HCT116 (cell line): Measurements from ENCODE around the gene SLC7A5. TPM values are rescaled to one million over a fixed set of nuclear protein-coding genes. Genes with fewer than 3 reads are reported as not detected.

Experiments used
- ATAC-seq: fragments of 200-7000 bp; cut with Tn5 transposase; 2 replicates; pipeline ENCODE4 v1.9.1; 2020; ENCODE audit warnings: mild to moderate bottlenecking, moderate library complexity
- BruUV-seq: library from RNA; stranded (reverse); fragments of 400-500 nt; replicated peaks from 2 replicates; lab custom pipeline; 2021; lab: Mats Ljungman, UMichigan
- CTCF ChIA-PET: fragments of 300-600 bp; sonication (Branson Sonifier 250); formaldehyde crosslinking; loops from one replicate; lab custom pipeline; 2021; ENCODE audit warnings: antibody characterized with exemption; lab: Charles Lee
- POLR2A ChIA-PET: fragments of 300-600, 350-600 bp; sonication (Branson Sonifier 250); formaldehyde crosslinking; loops from one replicate; lab custom pipeline; 2021; ENCODE audit warnings: antibody characterized with exemption; lab: Charles Lee
- RAD21 ChIA-PET, 2 experiments: fragments of 300-600 bp; sonication (Branson Sonifier 250); formaldehyde crosslinking; loops; one replicate each; lab custom pipeline; 2023; ENCODE audit warnings: low total read pairs in 2 of 2; ENCODE audit not compliant: uncharacterized antibody in 2 of 2, unreplicated experiment in 2 of 2, low non-redundant PET in 1 of 2; lab: Charles Lee
- DNase-seq: peaks from one replicate; pipeline ENCODE4 v3.0.0-alpha.2; 2010; ENCODE audit warnings: low read depth, low spot score
- H2AFZ ChIP-seq: fragments of 200-600 bp; shearing (Covaris generic), sonication (generic); 2 replicates; pipeline ENCODE4 v1.6.1; 2017; ENCODE audit warnings: low read depth, mixed run types, mixed read lengths, antibody characterized with exemption, low read length; ENCODE audit not compliant: poor library complexity, severe bottlenecking
- H3K27ac ChIP-seq: 2 replicates; pipeline ENCODE4 v1.5.1; 2012; ENCODE audit warnings: low read depth, low read length
- H3K27me3 ChIP-seq: fragments of 200-600 bp; sonication (generic); 2 replicates; pipeline ENCODE4 v1.6.1; 2016; ENCODE audit warnings: mixed run types, low read length, mixed read lengths; ENCODE audit not compliant: insufficient read depth
- H3K36me3 ChIP-seq, 2 experiments: fragments of 200-500 bp in 1 of 2; fragments of 200-600 bp in 1 of 2; sonication (Bioruptor generic) in 1 of 2; sonication (generic) in 1 of 2; 2 replicates each; pipeline versions ENCODE4 v1.5.1 to v1.6.1; 2014 to 2016; ENCODE audit warnings: low read length in 2 of 2, inconsistent platforms in 1 of 2, mixed read lengths in 1 of 2, mixed run types in 1 of 2; ENCODE audit not compliant: insufficient read depth in 2 of 2, control insufficient read depth in 1 of 2
- H3K4me1 ChIP-seq, 2 experiments: fragments of 200-600 bp in 1 of 2; sonication (generic) in 1 of 2; 2 replicates each; pipeline versions ENCODE4 v1.5.1 to v1.6.1; 2012 to 2017; ENCODE audit warnings: low read length in 2 of 2, inconsistent platforms in 1 of 2, mild to moderate bottlenecking in 1 of 2, mixed read lengths in 1 of 2, mixed run types in 1 of 2, moderate library complexity in 1 of 2; ENCODE audit not compliant: insufficient read depth in 2 of 2, control insufficient read depth in 1 of 2
- H3K4me2 ChIP-seq: fragments of 200-600 bp; sonication (generic); 2 replicates; pipeline ENCODE4 v1.6.1; 2017; ENCODE audit warnings: mixed run types, low read length, mixed read lengths
- H3K4me3 ChIP-seq, 2 experiments: fragments of 200-600 bp in 1 of 2; sonication (generic) in 1 of 2; replicated peaks in 1 of 2; 2 replicates each; pipeline ENCODE4 v1.5.1; 2011 to 2016; ENCODE audit warnings: low read length in 2 of 2, control low read depth in 1 of 2, low read depth in 1 of 2, mild to moderate bottlenecking in 1 of 2, mixed read lengths in 1 of 2, mixed run types in 1 of 2
- H3K79me2 ChIP-seq: fragments of 200-600 bp; sonication (generic); 2 replicates; pipeline ENCODE4 v1.6.1; 2017; ENCODE audit warnings: mild to moderate bottlenecking, mixed run types, low read length, moderate library complexity, mixed read lengths; ENCODE audit not compliant: insufficient read depth
- H3K9ac ChIP-seq: fragments of 200-600 bp; sonication (generic); 2 replicates; pipeline ENCODE4 v1.6.1; 2016; ENCODE audit warnings: low read length, mixed read lengths
- H3K9me2 ChIP-seq: fragments of 200-600 bp; sonication (generic), shearing (Covaris generic); 2 replicates; pipeline ENCODE4 v1.6.1; 2017; ENCODE audit warnings: mixed run types, mild to moderate bottlenecking, moderate library complexity; ENCODE audit not compliant: insufficient read depth
- H3K9me3 ChIP-seq, 2 experiments: fragments of 200-500 bp in 1 of 2; fragments of 200-600 bp in 1 of 2; sonication (Bioruptor generic) in 1 of 2; sonication (generic) in 1 of 2; 2 replicates each; pipeline ENCODE4 v1.6.1; 2014 to 2017; ENCODE audit warnings: low read length in 2 of 2, mixed read lengths in 2 of 2, inconsistent platforms in 1 of 2, low read depth in 1 of 2, mild to moderate bottlenecking in 1 of 2, mixed run types in 1 of 2, moderate library complexity in 1 of 2; ENCODE audit not compliant: control insufficient read depth in 1 of 2, insufficient read depth in 1 of 2
- H4K20me1 ChIP-seq: fragments of 200-600 bp; sonication (generic), shearing (Covaris generic); 2 replicates; pipeline ENCODE4 v1.6.1; 2017; ENCODE audit warnings: mixed run types, mild to moderate bottlenecking, moderate library complexity; ENCODE audit not compliant: insufficient read depth
- EZH2 ChIP-seq: fragments of 200-600 bp; sonication (generic); IDR thresholded peaks from 2 replicates; pipeline ENCODE4 v1.6.1; 2017; ENCODE audit warnings: antibody characterized with exemption, mixed run types
- MAX ChIP-seq: IDR thresholded peaks from 2 replicates; pipeline ENCODE4 v1.6.1; 2012
- REST ChIP-seq: IDR thresholded peaks from 2 replicates; pipeline ENCODE4 v1.6.1; 2012; ENCODE audit warnings: low read depth
- intact Hi-C: fragments of 100-400 bp; cut with micrococcal nuclease; formaldehyde crosslinking; loops from 2 replicates; pipeline ENCODE4 v1.10.0; 2022
- total RNA-seq: library from RNA; stranded (reverse); gene quantifications from one replicate; pipeline ENCODE4 v1.2.1, GENCODE V29; 2021; ENCODE audit not compliant: unreplicated experiment

Gene SLC7A5
- total RNA-seq, 1 experiment from 2014 or later = 482 TPM

- no TSS peak for BruUV-seq
- POLR2A ChIA-PET = interaction anchor here (1.2 kb wide), 1 partner anchor 14 kb away, joined by 4 read pairs; no protein-coding TSS in a partner anchor
- RAD21 ChIA-PET = no interaction called here
- H3K9ac ChIP-seq = no peak overlapping the region
- no peak for DNase-seq
- H4K20me1 ChIP-seq = no peaks in the 10 kb centered on the region
- CTCF ChIA-PET = interaction anchor here (0.6 to 1.8 kb wide), 2 partner anchors 28 to 50 kb away, joined by 4 to 6 read pairs; no protein-coding TSS in a partner anchor
- peaks cover 5% of the 10 kb centered on the region; the same call in 1 of the 2 replicates for H3K27me3 ChIP-seq
- H3K9me2 ChIP-seq = no peaks in the 10 kb centered on the region
- H3K27ac ChIP-seq = no peak overlapping the region
- H3K9me3 ChIP-seq = peaks cover 14 to 23% of the 10 kb centered on the region in 2 experiments; a peak in 3 of 4 replicates
- TF ChIP-seq REST (no peak), MAX (no peak), EZH2 (no peak)
- ATAC-seq = no peak
- no peak overlapping the region for H3K4me3 ChIP-seq
- H3K79me2 ChIP-seq = no peaks in the 10 kb centered on the region
- no peaks in the 10 kb centered on the region for H3K36me3 ChIP-seq
- peaks cover 0 to 4% of the 10 kb centered on the region in 2 experiments; a peak in 1 of 4 replicates for H3K4me1 ChIP-seq
- H2AFZ ChIP-seq = no peak overlapping the region
- intact Hi-C loops = no loop called here
- no peak overlapping the region for H3K4me2 ChIP-seq
Measured at GRCh38 chr16:87821376-87822107, 47.8 kb downstream of the SLC7A5 start.
